ENCODE measurements around the gene RIOK3.
"Not testable (repeated sequence)": the region's sequence is repeated elsewhere in the genome, so short reads cannot be mapped to it uniquely, and the experiment has no call there.

Gene RIOK3, protein sequence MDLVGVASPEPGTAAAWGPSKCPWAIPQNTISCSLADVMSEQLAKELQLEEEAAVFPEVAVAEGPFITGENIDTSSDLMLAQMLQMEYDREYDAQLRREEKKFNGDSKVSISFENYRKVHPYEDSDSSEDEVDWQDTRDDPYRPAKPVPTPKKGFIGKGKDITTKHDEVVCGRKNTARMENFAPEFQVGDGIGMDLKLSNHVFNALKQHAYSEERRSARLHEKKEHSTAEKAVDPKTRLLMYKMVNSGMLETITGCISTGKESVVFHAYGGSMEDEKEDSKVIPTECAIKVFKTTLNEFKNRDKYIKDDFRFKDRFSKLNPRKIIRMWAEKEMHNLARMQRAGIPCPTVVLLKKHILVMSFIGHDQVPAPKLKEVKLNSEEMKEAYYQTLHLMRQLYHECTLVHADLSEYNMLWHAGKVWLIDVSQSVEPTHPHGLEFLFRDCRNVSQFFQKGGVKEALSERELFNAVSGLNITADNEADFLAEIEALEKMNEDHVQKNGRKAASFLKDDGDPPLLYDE

DNA sequence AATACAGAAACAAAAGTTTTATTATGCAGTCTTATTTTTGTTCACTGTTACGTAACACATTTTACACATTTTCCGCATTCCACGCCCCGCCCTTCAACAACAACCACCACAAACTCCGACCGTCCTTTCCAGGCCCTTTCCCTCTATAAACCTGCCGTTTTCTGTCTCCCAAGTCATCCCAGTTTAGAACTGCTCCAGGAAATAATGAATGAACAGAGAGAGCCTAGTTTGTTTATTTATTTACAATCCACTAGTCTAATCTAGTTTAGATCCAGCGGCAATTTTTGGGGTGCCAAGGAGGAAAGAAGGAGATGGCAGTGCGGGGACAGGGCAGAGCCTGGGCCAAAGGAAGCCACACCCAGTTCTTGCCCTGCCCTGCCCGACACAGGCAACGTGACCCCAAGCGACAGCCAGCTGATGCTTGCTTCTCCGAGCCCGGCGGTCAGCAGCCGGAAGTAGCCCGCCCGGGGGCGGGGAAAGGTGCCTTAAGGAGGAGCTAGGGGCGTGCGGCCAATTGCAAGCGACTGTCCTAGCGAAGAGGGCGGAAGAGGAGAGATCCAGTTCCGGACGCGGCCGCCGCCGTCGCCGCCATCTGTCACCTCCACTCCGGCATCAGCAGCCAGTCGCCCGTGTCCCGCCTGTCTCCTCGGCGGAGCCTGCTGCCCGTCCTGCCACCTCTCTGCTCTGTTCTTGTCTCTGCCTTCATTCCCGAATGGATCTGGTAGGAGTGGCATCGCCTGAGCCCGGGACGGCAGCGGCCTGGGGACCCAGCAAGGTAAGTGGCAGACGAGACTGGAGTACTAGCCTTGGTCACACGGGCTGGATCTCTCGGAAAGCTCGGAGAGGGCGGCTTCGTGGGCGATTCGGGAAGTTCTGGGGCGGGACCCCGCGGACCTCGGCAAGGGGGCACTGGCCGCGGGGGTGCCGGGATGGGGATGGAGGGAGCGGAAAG lies at the start of gene RIOK3:
Gene RIOK3 (plus strand): TSS at position 560 of the 952 bp plus-strand sequence. CDS start 153 bp downstream, at position 713.
- peak; percentile 97 for DNase-seq

DNA sequence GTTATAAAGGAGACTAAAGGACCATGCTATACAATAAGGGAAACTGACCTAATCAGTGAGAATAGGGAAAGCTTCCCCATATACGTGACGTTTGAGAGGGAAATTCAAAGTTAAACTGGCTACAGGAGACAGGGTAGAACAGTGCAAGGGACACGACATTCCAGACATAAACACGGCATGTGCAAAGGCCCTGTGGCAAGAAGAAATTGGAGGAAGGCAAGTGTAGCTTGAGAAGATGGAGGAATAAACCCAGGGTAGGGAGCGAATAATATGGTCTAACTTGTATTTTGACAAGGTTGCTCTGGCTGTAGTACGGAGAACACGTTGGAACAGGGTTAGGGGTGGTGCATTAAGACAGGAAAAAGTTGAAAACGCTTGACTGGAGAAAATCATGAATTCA lies 49.8 kb upstream of the RIOK3 start:
- DNase-seq: no peak

DNA sequence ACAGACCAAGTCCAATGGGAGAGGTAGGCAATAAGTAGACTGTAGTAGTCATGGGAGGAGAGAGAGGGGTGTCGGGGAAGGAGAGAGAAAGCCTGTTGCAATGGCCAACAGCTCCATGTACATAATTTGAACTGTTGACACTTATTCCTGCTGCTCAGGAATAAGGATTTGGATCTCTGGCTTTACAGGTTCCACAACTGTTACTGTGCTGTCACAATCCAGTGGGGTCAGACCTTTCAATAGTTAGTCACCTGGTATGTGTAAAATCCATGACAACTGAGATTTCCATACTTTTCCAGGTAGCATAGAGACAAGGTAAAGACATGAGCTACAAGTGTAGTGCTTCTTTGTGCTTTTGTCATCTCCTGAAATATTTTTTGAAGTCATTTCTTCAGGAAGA lies 47.5 kb upstream of the RIOK3 start:
- no peak for DNase-seq

DNA sequence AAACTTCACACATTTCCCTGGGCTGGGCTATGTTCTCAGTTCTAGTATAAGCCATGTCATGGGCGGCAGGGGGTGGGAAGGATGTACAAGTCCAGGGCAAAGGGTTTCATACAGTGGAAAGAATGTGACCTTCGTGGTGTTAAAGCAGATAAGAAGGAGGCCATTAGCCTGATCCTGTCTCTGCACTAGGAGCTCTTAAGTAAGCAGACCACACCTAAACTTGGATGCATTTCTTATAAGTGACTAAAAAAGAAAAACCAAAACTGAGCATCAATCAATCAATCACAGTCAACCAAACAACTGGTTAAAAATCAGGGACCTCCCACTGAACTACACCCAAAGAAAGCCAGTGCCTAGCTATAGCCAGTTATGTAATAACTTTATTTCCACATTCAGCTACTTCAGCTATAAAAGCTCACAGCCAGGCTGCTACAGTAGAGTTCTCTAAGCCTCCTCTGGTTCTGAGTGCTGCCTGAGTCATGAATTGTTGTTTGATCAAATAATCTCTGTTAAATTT lies 46.8 kb upstream of the RIOK3 start:
- peak; percentile 37 for DNase-seq

DNA sequence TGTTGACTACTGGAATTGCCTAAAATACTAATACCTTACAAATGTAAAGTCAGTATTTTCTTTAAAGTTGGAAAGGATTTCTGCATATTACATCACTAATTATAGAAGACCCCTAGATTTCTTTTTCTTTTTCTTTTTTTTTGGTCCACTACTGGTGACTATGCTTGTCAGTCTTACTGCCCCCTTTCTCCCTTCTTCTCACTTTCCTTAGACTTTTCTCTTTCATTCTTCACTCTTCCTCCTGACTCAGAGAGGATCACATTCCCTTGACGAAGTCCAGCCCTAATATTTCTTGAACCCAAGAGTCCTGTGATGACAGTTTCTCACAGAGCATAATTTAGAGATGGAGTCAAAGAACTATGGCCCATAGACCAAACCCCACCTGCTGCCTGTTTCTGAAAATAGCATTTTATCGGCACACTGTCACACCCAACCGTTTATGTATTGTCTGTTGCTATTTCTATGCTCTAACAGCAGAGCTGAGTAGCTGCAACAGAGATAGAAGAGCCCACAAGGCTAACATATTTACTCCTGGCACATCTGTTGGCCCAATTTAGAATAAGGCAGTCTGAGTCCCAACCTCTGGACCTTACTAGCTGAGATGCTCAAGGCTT lies 40.6 kb upstream of the RIOK3 start:
- DNase-seq: no peak

DNA sequence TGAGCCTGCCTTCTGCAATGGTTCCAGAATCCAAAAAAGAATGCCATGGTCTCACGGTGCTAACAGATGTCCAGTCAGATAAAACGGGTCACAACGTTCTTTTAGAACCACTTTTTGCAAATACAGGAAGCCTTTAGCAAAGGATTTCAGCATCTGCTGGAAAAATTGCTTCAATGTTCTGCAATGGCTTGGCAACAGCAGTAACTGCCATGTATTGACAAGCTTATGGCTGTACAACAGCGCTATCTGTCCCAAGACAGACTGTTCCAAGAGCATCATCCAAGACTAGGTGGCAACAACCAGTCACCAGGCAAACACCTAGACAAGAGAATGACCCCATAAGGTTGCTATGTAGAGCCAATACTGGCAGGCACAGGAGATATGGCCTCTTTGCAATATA lies 37.6 kb upstream of the RIOK3 start:
- DNase-seq: no peak

DNA sequence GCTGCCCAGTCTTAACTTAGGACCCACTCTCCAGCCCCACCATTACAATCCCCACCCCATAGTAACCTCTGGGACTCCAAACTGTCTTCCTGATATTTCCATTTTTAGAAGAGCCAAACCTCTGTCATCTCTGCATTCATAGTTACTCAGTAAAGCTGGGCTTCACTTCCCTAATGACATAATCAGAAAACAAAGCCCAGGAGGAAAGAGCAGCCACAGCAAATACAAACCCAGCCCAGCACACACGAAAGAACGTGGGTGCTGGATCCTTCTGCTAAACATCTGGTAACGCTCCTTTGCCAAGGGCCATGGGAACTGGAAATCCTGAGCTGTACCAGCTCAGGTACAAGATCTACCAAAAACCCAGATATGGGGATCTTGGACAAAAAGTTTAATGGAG lies 36.8 kb upstream of the RIOK3 start:
- no peak for DNase-seq

DNA sequence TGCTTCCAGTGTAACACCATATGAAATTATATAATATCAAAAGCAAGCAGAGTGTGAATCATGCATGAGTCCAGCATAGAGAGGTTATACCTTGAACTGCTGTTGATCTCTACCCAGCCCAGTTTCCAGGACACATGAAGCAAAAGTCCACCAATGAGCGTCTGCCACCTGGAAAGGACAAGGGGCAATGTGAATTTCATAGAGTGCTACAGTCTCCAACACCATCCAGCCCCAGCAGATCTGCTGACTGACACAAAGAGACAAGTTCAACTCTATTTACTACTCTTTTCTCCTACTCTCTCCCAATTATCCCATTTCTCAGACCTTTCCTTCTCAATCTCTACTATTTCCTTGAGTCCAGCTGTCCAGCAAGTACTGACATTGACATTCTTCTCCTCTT lies 31.8 kb upstream of the RIOK3 start:
- DNase-seq: no peak

DNA sequence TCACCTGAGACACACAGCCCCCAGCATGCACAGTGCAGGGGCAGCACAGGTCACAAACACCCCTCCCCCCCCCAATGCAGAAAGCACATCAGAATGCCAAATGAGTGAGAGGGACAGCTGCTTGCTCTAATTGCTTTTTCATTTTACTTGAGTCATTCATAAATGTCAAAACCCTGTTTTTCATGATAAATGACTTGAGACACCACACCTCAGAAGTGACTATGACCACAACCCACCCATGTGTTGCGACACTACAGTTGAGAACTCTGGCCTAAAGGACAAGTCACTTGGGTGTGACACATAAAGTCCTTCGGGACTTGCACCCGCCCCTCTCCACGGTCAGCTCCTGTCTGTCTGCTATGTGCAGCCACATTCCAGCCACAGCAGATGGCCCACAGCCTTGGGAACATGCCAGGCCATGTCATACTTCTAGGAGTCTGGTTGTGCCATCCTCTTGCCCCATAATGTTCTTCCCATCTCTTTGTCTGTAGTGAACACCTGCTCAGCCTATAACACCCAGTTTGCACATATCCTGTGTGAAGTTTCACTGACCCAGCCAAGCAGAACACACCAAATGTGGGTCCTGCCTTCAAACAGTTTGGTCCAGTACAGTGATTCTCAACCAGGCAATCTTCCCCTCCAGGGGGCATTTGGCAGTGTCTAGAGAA lies 30.2 kb upstream of the RIOK3 start:
- peak; percentile 40 for DNase-seq

DNA sequence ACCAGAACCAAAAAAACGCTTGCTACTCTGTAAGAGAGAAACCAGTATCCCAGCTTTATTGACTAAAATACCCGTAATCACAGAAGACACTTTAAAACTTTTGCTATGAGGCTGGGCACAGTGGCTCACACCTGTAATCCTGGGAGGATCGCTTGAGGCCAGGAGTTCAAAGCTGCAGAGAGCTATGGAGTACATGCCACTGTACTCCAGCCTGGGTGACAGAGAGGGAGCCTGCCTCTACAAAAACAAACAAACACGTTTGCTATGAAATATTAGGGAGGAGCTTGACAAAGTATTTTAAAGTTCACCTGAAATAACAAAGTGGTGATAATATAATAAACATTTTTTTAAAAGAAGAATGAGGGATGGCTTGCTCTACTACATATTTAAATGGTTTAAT lies 28.5 kb upstream of the RIOK3 start:
- DNase-seq: no peak

DNA sequence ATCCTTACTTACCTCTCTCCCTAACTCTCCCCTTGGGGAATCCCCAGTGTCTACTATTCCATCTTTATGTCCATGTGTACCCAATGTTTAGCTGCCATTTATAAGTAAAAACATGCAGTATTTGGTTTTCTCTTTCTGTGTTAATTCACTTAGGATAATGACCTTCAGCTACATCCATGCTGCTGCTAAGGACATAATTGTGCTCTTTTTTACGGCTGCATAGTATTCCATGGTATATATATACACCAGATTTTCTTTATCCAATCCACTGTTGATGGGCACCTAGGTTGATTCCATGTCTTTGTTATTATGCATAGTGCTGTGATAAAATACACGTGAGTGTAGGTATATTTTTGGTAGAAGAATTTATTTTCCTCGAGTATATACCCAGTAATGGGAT lies 24.3 kb upstream of the RIOK3 start:
- DNase-seq: no peak

DNA sequence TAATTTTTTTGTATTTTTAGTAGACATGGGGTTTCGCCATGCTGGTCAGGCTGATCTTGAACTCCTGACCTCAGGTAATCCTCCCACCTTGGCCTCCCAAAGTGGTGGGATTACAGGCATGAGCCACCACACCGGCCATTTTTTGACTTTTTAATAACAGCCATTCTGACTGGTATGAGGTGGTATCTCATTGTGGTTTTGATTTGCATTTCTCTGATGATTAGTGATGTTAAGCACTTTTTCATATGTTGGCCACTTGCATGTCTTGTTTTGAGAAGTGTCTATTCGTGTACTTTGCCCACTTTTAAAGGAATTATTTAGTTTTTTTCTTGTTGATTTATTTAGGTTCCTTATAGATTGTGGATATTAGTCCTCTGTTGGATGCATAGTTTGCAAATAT lies 23.5 kb upstream of the RIOK3 start:
- DNase-seq: not testable (repeated sequence)

DNA sequence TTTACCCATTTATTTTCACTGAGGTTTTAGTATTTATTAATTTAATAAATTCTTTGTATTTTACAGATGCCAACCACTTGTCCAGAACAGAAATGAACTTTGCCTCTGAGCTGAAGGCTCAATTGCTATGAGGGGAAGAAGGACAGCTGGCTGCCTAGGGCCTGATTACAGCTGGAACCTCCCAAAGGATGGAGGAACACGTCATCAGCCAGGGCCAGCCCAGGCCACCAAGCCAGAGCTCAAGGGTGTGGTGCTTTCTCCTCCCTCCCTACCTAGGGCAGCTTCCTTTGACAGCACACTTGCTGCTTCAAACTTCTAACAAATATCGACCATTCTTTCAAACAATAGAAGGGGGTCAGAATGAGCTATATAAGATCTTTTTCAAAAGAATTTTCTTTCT lies 19.7 kb upstream of the RIOK3 start:
- DNase-seq: no peak

DNA sequence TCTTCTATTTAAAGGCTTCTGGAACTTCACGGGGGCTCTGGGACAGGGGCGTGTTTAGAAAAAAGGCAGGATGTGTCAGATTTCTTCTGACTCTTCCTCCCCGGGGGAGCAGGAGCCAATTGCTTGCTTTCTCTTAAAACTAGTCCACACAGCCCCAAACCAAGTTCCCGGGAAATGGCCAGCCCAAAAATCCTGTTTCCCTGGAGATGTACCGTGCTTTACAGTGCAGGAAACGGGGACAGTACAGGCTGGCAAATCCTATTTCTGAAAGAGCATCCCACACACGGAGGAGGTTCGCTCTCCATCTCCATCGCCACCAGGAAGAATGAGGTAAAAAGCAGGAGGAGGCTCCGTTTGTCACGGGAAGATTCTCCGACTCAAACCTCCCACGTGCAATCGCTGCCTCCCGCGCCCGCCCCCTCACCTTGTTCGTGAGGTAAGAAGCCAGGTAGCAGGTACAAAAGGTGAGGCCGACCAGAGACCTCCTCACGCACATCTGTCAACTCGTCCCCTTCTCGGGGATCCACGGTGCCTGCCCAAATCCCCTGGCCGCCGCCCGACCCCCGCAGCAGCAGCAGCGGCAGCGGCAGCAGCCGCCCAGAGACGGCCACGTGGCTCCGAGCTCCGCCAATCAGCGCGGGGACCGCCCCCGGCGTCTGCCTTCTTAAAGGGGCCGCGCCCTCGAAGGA lies 15.6 kb upstream of the RIOK3 start:
- peak; percentile 63 for DNase-seq

DNA sequence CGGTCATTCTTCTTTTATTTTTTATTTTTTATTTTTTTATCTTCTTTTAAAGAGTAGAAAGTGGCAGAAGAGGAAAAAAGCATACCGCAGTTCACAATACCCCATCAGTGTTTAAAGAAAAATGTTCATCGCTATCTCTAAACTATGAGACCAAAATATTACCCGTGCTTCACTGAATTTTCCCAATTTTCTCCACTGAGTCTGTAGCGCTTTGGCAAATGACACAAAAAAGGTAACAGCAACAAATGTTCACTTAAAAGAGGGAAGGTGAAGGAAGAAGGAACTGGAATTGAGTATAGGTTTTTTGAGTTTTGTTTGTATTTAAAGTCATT lies 15.1 kb upstream of the RIOK3 start:
- DNase-seq: no peak

DNA sequence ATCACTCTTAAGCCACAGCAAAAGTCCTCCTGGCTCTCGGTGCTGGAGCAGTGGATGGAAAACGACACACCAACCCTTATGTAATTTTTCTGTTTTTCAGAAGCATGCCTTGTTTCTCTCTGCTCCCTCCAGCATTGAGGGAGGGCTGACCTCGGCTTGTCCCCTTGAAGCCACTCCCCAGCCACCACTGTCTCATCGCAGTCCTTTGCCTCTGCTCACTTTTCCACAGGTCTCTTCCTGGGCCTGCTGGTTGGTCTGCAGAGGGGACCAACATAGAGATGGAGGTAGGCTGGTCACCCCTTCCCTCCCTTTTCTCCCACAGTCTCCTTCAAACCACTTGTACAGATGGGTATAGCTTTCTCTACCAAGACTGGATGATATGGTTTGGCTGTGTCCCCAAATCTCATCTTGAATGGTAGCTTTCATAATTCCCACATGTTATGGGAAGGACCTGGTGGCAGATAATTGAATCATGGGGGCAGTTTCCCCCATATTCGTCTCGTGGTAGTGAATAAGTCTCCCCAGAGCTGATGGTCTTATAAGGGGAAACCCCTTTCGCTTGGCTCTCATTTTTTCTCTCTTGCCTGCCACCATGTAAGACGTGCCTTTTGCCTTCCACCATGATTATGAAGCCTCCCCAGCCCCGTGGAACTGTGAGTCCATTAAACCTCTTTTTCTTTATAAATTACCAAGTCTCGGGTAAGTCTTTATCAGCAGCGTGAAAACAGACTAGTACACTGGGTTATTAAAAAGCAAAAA lies 14.3 kb upstream of the RIOK3 start:
- no peak for DNase-seq

DNA sequence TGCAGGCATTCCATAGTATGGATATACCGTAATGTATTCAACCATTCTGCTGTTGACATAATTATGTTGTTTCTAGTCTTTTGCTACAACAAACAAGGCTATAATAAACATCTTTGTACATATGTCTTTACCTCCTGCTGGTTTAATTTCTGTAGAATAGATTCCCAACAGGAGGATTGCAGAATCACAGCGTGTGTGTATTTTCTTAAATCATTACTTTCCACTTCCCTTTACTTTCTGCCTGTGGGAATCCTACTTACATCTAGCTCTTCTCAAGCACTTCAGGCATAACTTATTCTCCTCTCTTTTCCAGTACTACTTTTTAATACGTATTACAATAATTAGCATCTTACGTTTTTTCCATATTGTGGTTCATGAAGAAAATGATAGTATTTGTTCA lies 13.0 kb upstream of the RIOK3 start:
- no peak for DNase-seq

DNA sequence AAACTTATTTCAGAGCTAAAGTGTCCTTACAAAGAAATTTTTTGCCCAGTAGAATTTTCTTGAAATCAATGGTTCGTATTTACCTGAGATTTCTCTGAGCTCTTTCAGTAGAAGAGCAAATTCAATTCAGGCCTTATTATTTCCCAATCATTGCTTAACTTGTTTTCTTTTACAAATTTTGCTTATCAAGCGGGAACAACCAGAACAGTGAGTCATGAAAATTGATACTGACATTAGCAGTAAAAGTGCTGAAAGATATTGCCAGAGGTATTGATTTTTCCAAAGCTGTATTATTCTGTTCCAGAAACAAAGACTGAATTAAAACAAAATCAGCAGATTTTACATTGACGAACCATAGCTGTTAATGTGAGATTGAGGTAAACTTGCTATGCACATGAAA lies 10.1 kb upstream of the RIOK3 start:
- DNase-seq: no peak

DNA sequence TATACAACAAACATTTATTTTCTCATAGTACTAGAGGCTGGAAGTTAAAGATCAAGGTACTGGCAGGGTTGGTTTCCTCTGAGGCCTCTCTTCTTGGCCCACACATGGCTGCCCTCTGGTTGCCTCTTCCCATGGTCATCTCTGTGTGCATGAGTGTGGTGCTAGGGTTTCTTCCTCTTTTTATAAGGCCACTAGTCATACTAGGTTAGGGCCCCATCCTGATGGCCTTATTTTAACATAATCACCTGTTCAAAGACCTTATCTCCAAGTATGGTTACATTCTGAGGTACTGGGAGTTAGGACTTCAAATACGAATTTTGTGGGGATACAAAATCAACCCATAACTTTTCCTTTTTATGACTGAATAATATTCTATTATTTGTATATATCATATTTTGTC lies 4.8 kb upstream of the RIOK3 start:
- no peak for DNase-seq

DNA sequence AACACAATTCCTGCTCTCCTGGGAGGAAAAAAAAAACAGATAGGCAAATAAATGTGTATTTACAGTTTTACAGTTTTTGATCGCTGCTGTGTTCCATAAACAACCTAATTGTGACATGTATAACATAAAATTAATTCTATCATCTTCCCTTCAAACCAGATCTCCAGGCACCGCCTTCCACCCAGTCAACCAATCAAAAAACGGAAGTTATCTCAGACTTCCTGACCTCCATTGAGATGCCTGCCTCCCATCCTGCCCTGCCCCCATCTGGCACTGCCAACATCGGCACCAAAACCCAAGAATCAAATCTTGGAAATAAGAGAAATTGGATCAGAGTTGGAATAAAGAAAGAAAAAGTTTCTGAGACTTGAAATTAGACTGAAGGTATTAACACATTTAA lies 3.1 kb upstream of the RIOK3 start:
- no peak for DNase-seq

DNA sequence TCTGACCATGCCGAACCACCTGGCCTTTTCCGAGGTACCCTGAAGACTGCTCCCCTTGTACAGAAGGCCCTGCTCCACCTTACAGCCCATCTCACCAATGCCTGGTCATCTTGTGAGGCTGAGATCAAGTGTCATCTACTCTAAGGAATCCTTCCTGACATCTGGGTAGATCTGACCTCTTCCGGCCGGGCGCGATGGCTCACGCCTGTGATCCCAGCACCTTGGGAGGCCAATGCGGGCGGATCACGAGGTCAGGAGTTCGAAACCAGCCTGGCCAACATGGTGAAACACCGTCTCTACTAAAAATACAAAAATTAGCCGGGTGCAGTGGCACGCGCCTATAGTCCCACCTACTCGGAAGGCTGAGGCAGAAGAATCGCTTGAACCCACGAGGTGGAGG lies 2.1 kb upstream of the RIOK3 start:
- DNase-seq: no peak
